Gastroesophageal sphincter (tissue), 3 donors: ENCODE measurements around the gene FBL.

Source experiments
- POLR2A ChIP-seq, 2 donors: fragments of 450-650 bp; IDR thresholded peaks; one replicate each; pipeline ENCODE4 v1.6.1; 2017; ENCODE audit warnings: antibody characterized with exemption in 2 of 2, mild to moderate bottlenecking in 2 of 2, moderate library complexity in 1 of 2
- TF ChIP-seq, protein P1 (sequence below), 4 experiments: fragments of 200-600 bp in 2 of 4; fragments of 450-650 bp in 2 of 4; sonication (generic) in 1 of 4; IDR thresholded peaks; one replicate each; pipeline ENCODE4 v1.5.1; 2017 to 2019; ENCODE audit warnings: antibody characterized with exemption in 4 of 4, mild to moderate bottlenecking in 2 of 4, moderate library complexity in 2 of 4

DNA sequence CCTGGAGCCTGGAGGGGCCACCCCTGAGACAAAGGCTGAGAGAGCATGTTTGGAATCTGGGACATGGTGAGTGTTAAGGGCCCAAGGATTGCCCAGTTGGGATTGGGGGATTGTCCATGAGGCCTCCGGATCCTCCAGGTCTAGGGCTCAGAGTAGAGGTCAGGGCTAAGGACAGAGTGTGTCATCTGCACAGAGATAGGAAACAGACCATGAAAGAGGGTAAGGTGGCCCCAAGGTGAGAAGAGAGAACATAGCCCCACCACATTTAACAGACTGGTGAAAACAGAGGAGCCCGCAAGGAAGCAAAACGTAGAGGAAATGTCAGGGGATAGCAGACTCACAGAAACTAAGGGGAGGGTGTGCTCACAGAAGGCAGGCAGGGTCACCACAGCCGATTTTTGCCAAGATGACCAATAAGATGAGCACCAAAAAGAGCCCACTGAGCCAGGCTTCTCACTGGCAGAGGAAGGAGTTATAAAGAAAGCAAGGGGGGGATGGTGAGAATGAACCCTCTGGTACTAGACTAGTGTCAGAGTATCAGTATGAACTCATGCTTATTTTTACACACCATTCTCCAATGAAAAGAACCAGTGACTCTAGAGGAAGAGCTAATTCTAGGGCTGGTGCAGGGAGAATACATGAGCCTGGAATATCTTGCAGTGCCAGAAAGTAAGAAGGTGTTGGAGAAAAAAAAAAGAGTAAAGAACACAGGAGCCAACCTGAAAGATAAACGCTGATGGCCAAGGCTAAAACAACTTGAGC lies 29.7 kb downstream of the FBL start:
- TF ChIP-seq, protein P1, sequence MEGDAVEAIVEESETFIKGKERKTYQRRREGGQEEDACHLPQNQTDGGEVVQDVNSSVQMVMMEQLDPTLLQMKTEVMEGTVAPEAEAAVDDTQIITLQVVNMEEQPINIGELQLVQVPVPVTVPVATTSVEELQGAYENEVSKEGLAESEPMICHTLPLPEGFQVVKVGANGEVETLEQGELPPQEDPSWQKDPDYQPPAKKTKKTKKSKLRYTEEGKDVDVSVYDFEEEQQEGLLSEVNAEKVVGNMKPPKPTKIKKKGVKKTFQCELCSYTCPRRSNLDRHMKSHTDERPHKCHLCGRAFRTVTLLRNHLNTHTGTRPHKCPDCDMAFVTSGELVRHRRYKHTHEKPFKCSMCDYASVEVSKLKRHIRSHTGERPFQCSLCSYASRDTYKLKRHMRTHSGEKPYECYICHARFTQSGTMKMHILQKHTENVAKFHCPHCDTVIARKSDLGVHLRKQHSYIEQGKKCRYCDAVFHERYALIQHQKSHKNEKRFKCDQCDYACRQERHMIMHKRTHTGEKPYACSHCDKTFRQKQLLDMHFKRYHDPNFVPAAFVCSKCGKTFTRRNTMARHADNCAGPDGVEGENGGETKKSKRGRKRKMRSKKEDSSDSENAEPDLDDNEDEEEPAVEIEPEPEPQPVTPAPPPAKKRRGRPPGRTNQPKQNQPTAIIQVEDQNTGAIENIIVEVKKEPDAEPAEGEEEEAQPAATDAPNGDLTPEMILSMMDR (IDR thresholded peaks at IDR 0.05) = no peak
- TF ChIP-seq POLR2A (IDR thresholded peaks at IDR 0.05) = no peak
